Stimulated activated CD4-positive, alpha-beta T cell treated with anti-CD3 and anti-CD28 coated beads, Interleukin-4, amount 100 ng/mL, for 24 hours (primary cell): Measurements from ENCODE around the gene XNDC1N.

Source experiments
- DNase-seq: peaks from one replicate; pipeline ENCODE4 v3.0.0-alpha.2; 2020

The XNDC1N gene, protein sequence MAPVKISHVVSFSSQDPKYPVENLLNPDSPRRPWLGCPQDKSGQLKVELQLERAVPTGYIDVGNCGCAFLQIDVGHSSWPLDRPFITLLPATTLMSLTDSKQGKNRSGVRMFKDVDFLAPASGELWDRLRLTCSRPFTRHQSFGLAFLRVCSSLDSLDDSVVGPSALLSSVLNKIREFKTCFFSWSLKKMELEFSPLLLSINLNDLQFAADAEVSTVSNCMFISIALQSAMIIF

DNA sequence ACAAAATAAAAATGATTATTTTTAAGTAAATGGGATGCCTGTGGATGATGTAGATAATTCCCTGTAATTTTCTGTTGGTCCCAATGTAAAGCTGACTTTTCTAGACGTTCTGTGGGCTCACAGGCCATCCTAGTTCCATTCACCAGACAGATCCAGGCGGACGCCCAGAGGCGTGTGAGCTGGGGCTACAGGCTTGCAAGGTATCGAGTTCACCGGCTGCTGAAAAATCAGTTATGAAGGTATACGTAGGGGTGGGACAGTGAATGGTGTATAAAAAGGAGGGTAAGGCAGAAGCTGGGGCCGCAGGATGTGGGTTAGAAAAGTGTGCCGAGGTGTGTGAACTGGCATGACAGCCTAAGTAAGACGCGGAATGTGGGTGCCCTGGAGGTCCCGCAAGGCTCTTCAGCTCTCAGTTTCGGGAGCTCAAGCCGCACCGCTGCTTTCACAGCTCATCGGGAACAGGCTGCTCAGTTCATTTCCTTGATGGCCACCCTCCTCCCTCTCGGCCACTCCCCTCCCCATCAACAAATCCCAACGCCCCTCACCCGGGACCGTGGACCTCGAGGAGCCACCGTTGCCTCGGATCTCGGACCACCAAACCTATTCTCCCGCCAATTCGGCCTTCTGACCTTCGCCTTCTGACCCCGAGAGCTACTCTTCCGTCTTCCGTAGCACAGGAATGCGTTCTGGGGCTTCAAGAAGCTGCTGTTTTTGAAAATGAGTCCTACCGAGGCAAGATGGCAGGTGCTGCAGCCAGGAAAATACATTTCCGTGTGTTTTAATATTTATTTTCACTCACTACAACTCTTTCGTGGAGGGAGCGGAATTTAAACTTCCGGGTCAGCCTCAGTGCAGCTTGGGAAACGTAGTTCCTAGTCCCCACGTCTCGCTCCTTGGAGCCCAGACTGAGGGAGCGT is at the start of gene XNDC1N:
TSS of gene XNDC1N (minus strand) at position 775 of the 917 bp plus-strand sequence. CDS start 5,241 bp downstream, outside the sequence.
- DNase-seq: peak; percentile 79

DNA sequence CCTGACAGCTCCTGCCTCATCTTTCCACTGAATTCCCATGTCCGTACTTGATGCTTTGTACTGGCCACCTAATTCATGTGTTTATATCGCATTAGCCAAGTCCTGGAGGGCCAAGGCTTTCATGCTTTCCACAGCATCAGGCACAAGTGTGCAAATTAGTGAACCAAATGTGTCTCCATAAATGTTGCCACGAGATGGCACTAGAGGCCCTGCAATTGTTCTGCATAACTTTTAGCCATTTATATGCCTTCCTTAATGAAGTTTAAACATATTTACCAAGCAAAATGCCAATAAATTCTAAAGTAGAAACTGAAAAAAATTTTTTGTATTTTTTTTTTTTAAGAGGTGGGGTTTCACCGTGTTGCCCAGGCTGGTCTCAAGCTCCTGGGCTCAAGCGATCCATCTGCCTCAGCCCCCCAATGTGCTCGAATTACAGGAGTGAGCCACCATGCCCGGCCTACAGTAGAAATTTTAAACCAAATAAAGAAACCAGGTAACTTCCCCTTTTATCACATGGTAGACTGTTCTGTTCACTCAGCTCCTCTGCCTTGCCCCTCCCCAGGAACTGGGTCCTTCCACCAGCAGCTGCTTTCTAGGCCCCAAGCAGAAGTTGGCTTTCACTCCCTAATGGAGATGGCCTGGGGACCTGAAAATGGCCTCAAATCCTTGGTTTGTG is 49.5 kb upstream of the XNDC1N start:
- peak; percentile 57 for DNase-seq

DNA sequence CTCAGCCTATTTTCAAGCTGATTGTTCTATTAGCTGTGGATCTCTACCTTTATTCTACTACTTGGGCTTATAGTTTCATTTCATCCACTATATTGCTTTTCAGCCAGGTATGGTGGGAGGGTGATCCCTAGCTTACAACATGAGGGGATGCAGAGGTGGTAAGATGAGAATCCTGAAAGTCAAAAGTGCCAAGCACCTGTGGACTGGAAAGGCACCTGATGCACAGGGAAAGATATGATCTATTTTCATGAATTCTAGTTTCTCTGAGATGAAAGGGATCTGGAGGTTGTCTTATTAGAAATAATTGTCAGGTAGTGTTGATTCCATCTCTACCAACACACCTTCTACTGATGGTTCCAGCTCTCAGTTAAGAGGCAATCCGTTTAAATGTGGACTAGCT is 48.7 kb upstream of the XNDC1N start:
- DNase-seq: no peak

DNA sequence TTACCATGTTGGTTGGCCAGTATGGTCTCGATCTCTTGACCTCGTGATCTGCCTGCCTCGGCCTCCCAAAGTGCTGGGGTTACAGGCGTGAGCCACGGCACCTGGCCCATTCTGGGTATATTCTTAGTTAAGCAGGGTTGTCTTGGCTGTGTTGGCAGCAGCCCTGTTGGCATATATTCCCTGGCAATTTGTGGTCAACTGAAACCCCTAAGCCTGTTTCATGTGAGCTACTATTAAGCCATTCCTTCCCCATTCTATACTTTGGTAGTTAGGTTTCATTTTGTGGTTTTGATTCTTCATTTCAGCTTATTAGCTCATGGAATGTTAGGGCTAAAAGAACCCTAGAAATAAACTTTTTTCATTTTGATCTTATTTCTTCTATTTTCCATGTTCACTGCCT is 48.2 kb upstream of the XNDC1N start:
- DNase-seq: no peak

DNA sequence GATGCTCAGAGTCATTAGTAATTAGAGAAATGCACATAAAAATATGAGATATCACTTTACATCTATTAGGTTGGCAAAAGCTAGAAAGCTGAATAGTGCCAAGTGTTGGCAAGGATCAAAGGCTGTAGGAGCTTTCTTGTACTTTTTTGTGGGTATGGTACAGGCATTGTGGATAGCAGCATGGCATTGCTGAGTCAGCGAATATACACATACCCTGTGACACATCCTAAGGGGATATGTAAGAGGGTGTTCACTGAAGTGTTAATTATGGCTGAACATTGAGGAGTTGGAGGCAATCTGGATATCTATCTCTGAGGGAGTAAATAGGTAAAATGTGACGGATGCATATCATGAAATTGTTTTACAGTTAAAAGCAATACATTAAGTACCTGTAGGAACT is 43.3 kb upstream of the XNDC1N start:
- DNase-seq: no peak

DNA sequence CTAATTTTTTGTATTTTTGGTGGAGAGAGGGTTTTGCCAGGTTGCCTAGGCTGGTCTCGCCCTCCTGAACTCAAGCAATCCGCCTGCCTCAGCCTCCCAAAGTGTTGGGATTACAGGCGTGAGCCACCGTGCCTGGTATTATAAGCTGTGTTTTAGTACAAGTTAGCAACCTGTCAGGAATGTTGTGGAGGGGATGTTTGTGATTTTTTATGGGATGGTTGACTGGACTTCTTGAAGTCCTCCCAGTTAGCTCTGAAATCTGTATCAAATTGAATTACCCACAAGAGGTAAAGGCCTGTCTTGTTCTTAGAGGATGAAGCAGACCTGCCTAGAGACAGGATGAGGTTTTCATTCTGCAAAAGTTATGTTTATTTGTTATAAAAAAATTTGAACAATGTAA is 36.2 kb upstream of the XNDC1N start:
- DNase-seq: no peak

DNA sequence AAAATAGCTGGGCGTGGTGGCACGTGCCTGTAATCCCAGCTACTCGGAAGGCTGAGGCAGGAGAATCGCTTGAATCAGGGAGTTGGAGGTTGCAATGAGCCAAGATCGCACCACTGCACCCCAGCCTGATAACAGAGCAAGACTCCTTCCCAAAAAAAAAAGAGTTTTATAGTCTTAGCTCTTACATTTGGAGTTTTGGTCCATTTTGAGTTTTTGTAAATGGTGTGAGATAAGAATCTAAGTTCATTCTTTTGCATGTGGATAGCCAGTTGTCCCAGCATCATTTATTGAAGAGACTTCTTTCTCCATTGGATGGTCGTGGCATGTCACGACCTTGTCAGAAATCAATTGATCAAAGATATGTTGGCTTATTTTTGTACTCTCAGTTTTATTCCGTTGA is 35.1 kb upstream of the XNDC1N start:
- no peak for DNase-seq

DNA sequence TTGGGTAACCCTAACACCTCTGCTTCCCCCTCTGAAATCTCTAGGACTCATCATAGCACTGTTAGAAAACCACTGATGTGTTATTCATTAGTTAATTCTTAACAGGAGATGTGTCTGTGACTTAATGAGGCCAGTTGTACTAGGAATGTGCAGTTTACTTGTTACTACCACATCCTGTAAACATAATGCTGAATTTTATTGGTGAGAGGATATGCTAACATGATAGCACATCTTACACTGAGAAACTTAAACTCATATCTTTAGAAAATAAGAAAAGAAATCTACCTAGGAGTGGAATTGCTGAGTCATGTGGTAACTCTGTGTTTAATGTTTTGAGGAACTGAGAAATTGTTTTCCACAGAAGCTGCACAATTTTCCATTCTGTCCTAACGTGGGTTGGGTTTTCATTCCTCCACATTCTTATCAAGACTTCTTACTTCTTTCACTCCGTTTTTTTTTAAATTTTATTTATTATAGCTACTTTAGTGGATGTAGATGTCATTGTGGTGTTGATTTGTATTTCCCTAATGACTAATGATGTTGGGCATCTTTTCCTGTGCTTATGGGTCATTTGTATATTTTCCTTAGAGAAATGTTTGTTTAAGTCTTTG is 34.1 kb upstream of the XNDC1N start:
- no peak for DNase-seq

DNA sequence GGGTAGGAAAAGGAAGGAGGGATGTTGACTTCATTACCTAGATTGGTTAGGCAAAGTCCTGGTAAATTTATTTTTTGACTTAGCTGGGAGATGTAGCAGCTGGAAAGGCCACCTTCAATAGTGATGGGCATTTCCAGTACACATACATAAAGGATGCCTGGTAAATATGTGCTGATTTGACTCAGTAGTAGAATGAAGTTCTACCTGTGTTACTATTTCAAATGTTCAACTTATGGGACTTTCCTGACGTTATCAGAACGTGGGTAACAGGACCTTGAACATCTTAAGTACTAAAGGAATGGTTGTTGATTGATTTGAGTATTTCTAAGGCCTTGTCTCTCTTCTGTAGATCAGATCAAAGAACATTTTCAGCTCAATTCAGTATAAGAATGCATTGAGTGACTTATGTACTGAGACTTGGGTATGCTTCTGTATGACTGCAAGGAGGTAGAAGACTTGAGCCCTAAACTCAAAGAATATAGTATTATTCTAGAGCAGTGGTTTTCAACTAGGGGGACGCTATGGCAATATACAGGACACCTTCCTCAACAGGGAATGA is 27.6 kb upstream of the XNDC1N start:
- no peak for DNase-seq

DNA sequence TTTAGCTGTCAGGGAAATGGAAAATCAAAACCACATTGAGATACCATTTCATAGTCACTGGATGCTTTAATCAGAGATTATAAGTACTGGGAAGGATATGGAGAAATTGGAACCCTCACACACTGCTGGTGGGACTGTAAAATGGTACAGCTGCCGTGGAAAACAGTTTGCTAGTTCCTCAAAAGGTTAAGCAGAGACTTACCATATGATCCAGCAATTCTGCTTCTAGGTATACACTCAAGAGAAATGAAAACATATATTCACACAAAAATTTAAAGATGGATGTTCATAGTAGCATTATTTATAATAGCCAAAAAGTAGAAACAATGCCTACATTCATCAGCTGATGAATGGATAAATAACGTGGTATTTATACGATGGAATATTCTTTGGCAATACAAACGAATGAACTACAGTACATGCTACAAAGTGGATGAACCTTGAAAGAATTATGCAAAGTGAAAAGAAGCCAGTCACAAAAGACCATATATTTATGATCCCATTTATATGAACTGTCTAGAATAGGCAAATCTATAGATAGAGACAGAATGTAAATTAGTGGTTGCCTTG is 23.4 kb upstream of the XNDC1N start:
- no peak for DNase-seq

DNA sequence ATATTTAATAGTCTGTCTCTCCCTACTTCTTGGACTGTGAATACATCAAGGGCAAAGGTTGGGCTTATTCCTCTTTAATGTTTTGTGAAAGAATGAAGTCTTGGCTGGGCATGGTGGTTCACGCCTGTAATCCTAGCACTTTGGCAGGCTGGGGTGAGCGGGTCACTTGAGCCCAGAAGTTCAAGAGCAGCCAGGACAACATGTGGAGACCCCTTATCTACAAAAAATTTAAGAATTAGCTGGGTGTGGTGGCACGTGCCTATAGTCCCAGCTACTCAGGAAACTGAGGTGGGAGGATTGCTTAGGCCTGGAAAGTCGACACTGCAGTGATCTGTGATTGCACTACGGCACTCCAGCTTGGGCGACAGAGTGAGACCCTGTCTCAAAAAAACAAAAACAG is 20.6 kb upstream of the XNDC1N start:
- DNase-seq: no peak

DNA sequence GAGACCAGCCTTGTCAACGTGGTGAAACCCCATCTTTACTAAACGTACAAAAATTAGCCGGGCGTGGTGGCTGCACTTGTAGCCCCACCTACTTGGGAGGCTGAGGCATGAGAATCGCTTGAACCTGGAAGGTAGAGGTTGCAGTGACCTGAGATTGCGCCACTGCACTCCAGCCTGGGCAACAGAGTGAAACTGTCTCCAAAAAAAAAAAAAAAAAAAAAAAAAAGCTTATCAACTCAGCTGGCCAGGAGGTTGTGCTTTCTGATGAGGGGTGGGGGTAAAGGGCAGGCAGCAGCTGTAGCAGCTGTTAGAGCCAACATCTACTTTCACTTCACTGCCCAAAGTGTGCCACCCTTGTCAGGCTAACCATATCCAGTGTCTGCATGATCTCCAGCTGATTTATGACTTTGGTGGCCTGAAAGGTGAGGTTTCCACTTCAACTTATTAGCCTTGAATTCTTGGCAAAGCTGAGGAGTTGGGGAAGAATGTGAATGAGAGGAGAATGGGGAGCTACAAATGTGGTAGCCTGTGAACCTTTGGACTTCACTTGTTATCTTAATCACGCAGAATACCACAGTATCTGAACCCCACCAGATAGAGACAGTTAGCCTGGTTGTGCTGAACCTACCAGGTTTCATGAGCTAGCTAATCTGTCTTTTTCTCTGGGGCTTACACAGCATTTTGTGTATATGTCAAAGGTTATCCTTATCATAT is 20.1 kb upstream of the XNDC1N start:
- no peak for DNase-seq

DNA sequence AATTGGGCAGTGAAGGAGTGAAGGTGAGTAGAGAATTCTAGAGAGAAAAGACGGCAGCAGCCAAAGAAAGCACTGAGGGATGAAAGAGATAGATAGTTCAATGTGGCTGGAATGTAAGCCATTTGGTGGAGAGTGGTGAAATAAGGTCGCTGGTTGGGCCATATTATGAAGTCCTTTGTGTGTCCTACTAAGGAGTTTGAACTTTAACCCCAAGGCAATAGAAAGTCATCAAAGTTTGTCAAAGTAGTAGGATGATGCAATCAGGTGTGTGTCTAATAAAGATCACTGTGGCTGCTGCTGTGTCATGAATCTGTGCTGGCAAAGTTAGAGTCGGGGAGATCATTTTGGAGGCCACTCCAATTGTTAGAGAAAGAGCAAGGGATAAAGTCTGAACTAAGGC is 19.1 kb upstream of the XNDC1N start:
- no peak for DNase-seq

DNA sequence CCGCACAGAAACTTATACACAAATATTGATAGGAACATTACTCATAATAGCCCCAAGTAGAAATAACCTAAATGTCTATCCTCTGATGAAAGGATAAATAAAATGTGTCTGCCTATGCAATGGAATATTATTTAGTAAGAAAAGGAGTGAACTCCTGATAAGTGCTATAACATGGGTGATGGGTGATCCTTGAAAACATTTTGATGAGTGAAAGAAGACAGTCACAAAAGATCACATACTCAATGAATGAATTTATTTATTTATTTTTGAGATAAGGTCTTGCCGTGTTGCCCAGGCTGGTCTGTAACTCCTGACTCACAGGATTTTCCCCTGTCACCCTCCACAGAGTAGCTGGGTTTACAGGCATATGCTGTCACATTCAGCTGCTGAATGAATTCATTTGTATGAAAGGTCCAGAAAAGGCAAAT is 17.8 kb upstream of the XNDC1N start:
- no peak for DNase-seq

DNA sequence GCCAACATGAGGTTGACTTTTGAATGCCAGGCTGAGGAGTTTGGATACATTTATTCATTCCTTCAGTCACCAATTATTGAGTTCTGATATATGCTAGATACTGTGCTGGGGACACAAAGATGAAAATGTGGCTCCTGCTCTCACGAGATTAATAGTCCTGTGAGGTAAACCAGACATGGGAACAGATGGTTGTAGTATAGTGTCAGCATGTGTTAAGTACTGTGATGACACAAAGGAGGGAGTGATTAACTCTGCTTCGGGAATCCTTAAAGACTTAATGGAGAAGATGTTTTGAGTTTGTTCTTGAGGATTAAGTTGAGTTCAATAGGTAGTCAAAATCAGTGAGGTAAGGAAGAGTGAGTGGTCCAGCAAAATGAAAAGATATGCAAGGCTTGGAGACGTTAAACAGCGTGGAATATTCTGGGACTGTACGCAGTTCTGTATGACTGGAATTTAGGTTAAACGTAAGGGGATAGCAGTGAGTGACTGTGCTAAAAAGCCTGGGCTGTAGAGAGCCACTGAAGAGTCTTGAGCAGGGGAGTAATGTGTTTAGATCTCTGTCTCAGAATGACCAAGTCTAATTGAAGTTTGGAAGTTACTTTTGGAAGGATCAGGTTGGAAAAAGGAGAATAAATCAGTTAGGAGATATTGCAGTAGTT is 12.3 kb upstream of the XNDC1N start:
- DNase-seq: no peak

DNA sequence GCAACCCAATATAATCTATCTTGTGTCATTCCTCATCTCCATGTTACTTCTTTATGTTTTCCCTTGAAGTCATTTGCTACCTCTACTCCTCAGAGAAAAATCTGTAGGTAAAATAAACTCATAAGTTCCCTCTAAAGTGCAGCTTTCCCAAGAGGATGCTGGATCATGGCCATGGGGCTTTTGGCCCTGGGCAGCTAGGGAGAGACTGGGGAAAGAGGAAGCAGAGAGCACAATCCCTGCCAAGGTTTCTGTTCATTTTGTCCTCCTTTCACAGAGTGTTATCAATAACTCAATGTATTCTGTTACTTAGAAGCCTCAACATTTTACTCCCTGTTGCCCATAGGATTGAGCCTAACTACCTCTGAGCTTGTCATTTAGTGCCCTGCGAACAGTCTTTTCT is 9.4 kb upstream of the XNDC1N start:
- no peak for DNase-seq

DNA sequence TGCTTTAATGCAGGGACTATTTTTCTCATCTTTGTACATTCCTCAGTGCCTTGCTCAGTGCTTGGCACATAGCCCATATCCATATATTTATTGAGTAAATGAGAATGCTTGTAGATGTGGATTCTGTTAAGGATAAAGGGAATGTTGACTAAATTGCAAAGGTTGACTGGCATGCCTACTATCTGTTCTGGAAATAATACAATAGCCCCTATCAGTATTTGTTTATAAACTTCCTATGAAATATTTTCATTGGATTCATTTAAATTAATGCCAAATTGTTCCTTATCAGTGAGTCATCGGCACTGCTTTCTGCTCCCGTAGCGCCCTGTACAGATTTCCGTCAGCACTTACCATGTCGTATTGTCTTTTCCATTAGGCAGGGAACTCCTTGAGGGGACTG is 8.4 kb upstream of the XNDC1N start:
- DNase-seq: no peak

DNA sequence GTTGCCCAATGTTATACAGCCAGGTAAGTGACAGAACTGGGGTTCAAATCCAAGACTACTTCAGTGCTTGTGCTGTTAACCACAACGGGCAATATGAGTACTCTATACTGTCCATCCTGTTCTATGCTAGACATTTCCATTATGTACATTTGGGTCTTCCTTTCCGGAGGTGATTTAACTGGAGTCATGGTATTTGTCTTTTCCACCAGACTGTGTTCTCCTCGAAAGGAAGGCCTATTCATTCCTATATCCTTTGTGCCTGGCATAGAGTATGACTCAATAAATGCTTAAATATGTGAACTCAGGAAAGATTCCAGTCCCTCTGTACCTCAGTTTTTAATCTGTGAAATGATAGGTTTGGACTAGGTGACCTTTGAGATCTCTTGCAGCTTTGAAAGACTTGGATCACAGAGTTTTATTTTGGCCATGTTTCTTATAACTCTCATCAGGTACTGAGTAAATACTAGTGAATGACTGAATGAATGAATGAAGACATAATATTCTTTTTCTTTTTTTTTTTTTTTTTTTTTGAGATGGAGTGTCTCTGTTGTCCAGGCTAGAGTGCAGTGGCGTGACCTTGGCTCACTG is 7.0 kb upstream of the XNDC1N start:
- DNase-seq: no peak

DNA sequence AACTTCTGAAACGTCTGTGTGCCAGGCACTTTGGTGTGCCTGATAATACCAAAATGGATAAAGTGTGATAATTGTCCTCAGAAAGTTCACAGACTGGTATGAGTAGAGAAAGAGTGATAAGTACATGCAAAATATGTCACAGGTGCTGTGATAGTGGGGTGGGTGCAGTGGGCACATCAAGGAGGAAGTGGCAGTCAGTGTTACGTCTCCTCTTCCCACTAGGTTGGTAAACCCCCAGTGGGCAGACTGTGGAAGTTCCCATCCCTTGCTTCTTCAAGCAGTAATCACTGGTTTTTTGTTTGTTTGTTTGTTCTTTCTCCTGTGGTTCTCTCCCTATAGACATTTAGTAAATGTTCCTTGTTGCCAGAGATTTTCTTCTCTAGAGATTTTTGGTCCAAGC is 5.8 kb upstream of the XNDC1N start:
- DNase-seq: no peak

DNA sequence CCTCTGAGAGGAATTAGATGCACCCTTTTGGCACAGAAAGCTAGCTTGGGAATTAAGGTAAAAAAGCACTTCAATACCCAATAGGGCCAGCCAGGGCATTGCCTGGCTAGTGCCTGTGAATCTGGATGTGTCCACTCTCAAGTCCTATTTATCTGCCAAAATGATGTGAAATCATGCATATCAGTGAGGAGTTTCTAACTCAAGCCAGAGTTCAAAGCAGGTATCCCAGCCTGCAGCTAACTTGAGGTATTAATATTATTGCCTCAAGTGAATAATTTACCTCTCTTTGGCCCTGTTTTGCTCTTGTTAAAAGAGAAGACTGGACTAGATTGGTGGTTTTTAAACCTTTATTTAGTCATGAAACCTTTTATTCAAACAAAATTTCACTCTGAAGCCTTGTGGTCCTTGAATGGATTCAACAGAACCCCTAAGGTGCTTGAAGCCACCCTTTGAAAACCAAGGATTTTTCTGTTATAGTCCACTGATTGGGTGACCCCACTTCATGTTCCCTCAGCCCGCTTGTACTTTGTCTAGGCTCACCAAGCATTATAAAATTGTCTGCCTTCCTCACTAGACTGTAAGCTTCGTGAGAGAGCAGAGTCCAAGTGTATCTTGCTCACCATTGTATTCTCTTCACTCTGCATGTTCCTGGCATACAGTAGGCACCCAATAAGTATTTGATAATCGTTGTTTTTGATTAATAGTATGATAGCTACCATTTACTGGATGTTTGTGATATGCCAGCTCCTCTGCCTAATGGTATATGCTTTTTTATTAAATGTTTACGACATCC is 4.9 kb upstream of the XNDC1N start:
- DNase-seq: no peak
